K562 (cell line): Measurements from ENCODE around the gene TBPL2. TPM values are rescaled to one million over a fixed set of nuclear protein-coding genes. Genes with fewer than 3 reads are reported as not detected.

Experiments used
- ATAC-seq: fragments of 200-7000 bp; cut with Tn5 transposase; 3 replicates; pipeline ENCODE4 v1.9.1; 2020; ENCODE audit warnings: moderate library complexity
- BruUV-seq: library from RNA; stranded (reverse); fragments of 400-500 nt; replicated peaks from 2 replicates; lab custom pipeline; 2021; lab: Mats Ljungman, UMichigan
- CTCF ChIA-PET: fragments of 300-600 bp; formaldehyde crosslinking; extraction: SDS; loops from one replicate; lab custom pipeline; 2021; ENCODE audit warnings: low intra/inter-chr PET ratio; lab: Yijun Ruan, JAX
- POLR2A ChIA-PET: fragments of 300-600, 350-650 bp; sonication (Branson Sonifier 250); formaldehyde crosslinking; extraction: SDS; loops from one replicate; lab custom pipeline; 2021; ENCODE audit warnings: antibody characterized with exemption, inconsistent platforms; lab: Yijun Ruan, JAX
- DNase-seq, 4 experiments: peaks; one replicate each; pipeline versions ENCODE4 v3.0.0 to v3.0.0-alpha.2; 2011 to 2018; ENCODE audit warnings: low spot score in 3 of 4, mixed read lengths in 3 of 4; ENCODE audit errors: extremely low read depth in 1 of 4
- FAIRE-seq: peaks from 2 replicates; lab custom pipeline; 2011; peaks lifted over from hg19 to GRCh38; lab: Jason Lieb, UNC
- H2AFZ ChIP-seq: 2 replicates; pipeline ENCODE4 v1.6.0; 2011; ENCODE audit warnings: low read depth, low read length, control low read depth, inconsistent platforms
- H3K27ac ChIP-seq: fragments of 200-600 bp; 3 replicates; pipeline ENCODE4 v1.8.0; 2011; ENCODE audit warnings: low read depth, mild to moderate bottlenecking, control low read depth, inconsistent platforms, low read length, moderate library complexity, mixed read lengths; ENCODE audit errors: extremely low read depth
- H3K27me3 ChIP-seq, 2 experiments: fragments of 300-600 bp in 1 of 2; 2 replicates in 1 of 2; 3 replicates in 1 of 2; pipeline versions ENCODE4 v1.6.0 to v1.8.0; 2011; ENCODE audit warnings: inconsistent platforms in 2 of 2, low read length in 2 of 2, mild to moderate bottlenecking in 1 of 2, mixed read lengths in 1 of 2, moderate library complexity in 1 of 2; ENCODE audit not compliant: control insufficient read depth in 2 of 2, insufficient read depth in 2 of 2
- H3K36me3 ChIP-seq: fragments of 300-600 bp; 3 replicates; pipeline ENCODE4 v1.8.0; 2011; ENCODE audit warnings: mild to moderate bottlenecking, low read length, inconsistent platforms; ENCODE audit not compliant: control insufficient read depth, insufficient read depth
- H3K4me1 ChIP-seq, 2 experiments: fragments of 200-600 bp in 1 of 2; replicated peaks in 1 of 2; 2 replicates in 1 of 2; 3 replicates in 1 of 2; pipeline versions ENCODE4 v1.5.1 to v1.8.0; 2011; ENCODE audit warnings: inconsistent platforms in 2 of 2, low read length in 2 of 2, mild to moderate bottlenecking in 1 of 2, mixed read lengths in 1 of 2, moderate library complexity in 1 of 2; ENCODE audit not compliant: control insufficient read depth in 2 of 2, insufficient read depth in 2 of 2
- H3K4me2 ChIP-seq: 2 replicates; pipeline ENCODE4 v1.6.1; 2011; ENCODE audit warnings: low read length, control low read depth, inconsistent platforms, mixed read lengths; ENCODE audit not compliant: insufficient read depth
- H3K4me3 ChIP-seq: fragments of 200-600 bp; sonication (generic), shearing (Covaris generic); 2 replicates; pipeline ENCODE4 v1.5.1; 2016; ENCODE audit warnings: control low read depth, inconsistent platforms
- H3K79me2 ChIP-seq: fragments of 200-600 bp; 3 replicates; pipeline ENCODE4 v1.8.0; 2011; ENCODE audit warnings: low read length, inconsistent platforms; ENCODE audit not compliant: control insufficient read depth, insufficient read depth
- H3K9ac ChIP-seq, 2 experiments: 2 replicates each; pipeline versions ENCODE4 v1.6.0 to v1.6.1; 2011; ENCODE audit warnings: low read depth in 2 of 2, low read length in 2 of 2, control low read depth in 1 of 2, inconsistent platforms in 1 of 2, mild to moderate bottlenecking in 1 of 2, mixed read lengths in 1 of 2; ENCODE audit not compliant: insufficient read depth in 1 of 2
- H3K9me1 ChIP-seq: one replicate; pipeline ENCODE4 v1.6.0; 2011; ENCODE audit warnings: inconsistent platforms, mild to moderate bottlenecking, low read length, moderate library complexity; ENCODE audit not compliant: control insufficient read depth, insufficient read depth
- H3K9me3 ChIP-seq: replicated peaks from 2 replicates; pipeline ENCODE4 v1.5.1; 2011; ENCODE audit warnings: low read depth, low read length, inconsistent platforms; ENCODE audit not compliant: control insufficient read depth, insufficient read depth
- H4K20me1 ChIP-seq: replicated peaks from 2 replicates; pipeline ENCODE4 v1.6.1; 2011; ENCODE audit warnings: low read length, inconsistent platforms, mixed read lengths; ENCODE audit not compliant: control insufficient read depth, insufficient read depth
- ARID1B ChIP-seq: fragments of 450-650 bp; IDR thresholded peaks from 2 replicates; pipeline ENCODE4 v1.6.1; 2016; ENCODE audit warnings: antibody characterized with exemption, mild to moderate bottlenecking, inconsistent platforms
- CBFA2T3 ChIP-seq: fragments of 450-650 bp; IDR thresholded peaks from 2 replicates; pipeline ENCODE4 v1.6.1; 2017
- EP400 ChIP-seq: fragments of 450-650 bp; IDR thresholded peaks from 2 replicates; pipeline ENCODE4 v1.6.1; 2017; ENCODE audit warnings: antibody characterized with exemption, mild to moderate bottlenecking, moderate library complexity
- FOSL1 ChIP-seq: fragments of 200-800 bp; sonication (Bioruptor generic); conservative IDR thresholded peaks from 2 replicates; pipeline ENCODE4 v1.6.1; 2016; ENCODE audit warnings: missing genetic modification characterization, missing compliant biosample characterization
- JUND ChIP-seq, 2 experiments: IDR thresholded peaks; 2 replicates in 1 of 2; 3 replicates in 1 of 2; pipeline ENCODE4 v1.6.1; 2011; ENCODE audit warnings: borderline replicate concordance in 2 of 2, low read depth in 2 of 2, low read length in 2 of 2, improper control_type of control experiment in 1 of 2, missing biosample characterization in 1 of 2, missing genetic modification characterization in 1 of 2, missing genetic modification reagents in 1 of 2
- KDM1A ChIP-seq, 2 experiments: fragments of 450-650 bp; IDR thresholded peaks; 2 replicates each; pipeline ENCODE4 v1.6.1; 2016; ENCODE audit warnings: mild to moderate bottlenecking in 2 of 2
- LEF1 ChIP-seq: fragments of 450-650 bp; IDR thresholded peaks from 2 replicates; pipeline ENCODE4 v1.6.1; 2016; ENCODE audit warnings: mild to moderate bottlenecking
- NCOR1 ChIP-seq: fragments of 450-650 bp; IDR thresholded peaks from 2 replicates; pipeline ENCODE4 v1.6.1; 2016; ENCODE audit warnings: mild to moderate bottlenecking, moderate library complexity
- RFX1 ChIP-seq: fragments of 450-650 bp; IDR thresholded peaks from 2 replicates; pipeline ENCODE4 v1.6.1; 2016; ENCODE audit warnings: mild to moderate bottlenecking, moderate library complexity
- TARDBP ChIP-seq: fragments of 450-650 bp; IDR thresholded peaks from 2 replicates; pipeline ENCODE4 v1.6.1; 2016
- TEAD4 ChIP-seq, 2 experiments: sonication (generic) in 1 of 2; formaldehyde crosslinking in 1 of 2; IDR thresholded peaks; 2 replicates each; pipeline versions ENCODE4 v1.6.1 to v1.8.0; 2012 to 2022; ENCODE audit warnings: borderline replicate concordance in 1 of 2, inconsistent platforms in 1 of 2, low read length in 1 of 2, mild to moderate bottlenecking in 1 of 2, missing genetic modification reagents in 1 of 2
- XRCC5 ChIP-seq: fragments of 200-400 bp; formaldehyde crosslinking; IDR thresholded peaks from 2 replicates; pipeline ENCODE4 v1.6.1; 2017; ENCODE audit warnings: low read depth, mild to moderate bottlenecking, low read length
- ZNF133 ChIP-seq: fragments of 250-450 bp; sonication (Bioruptor Pico); IDR thresholded peaks from 2 replicates; pipeline ENCODE4 v1.4.0; 2020; ENCODE audit warnings: mild to moderate bottlenecking
- ZNF699 ChIP-seq: fragments of 250-450 bp; sonication (Bioruptor Pico); IDR thresholded peaks from 2 replicates; pipeline ENCODE4 v1.8.0; 2021; ENCODE audit warnings: mild to moderate bottlenecking, moderate library complexity; ENCODE audit not compliant: insufficient replicate concordance
- in situ Hi-C: fragments of 300-500 bp; cut with MboI; formaldehyde crosslinking; loops from 4 replicates; pipeline ENCODE4 v1.15.0; 2018; ENCODE audit warnings: inconsistent platforms, mixed read lengths
- intact Hi-C: fragments of 100-400 bp; cut with micrococcal nuclease; formaldehyde crosslinking; loops from 2 replicates; pipeline ENCODE4 v1.14.2; 2022
- polyA plus RNA-seq, 8 experiments: library from polyadenylated mRNA; depleted of rRNA in 4 of 8; stranded (reverse) in 5 of 8; unstranded in 3 of 8; fragments of >200 nt; fragmentation: Nextera tagmentation in 2 of 8; fragmentation: Illumina TruSeq in 1 of 8; extraction: Ambion mirVana in 2 of 8; extraction: Trizol in 1 of 8; gene quantifications; 2 replicates each; pipeline versions ENCODE4 v1.2.1 to v1.2.3, GENCODE V29; 2011 to 2014; ENCODE audit warnings: inconsistent platforms in 1 of 8, missing spikeins in 1 of 8
- total RNA-seq, 7 experiments: library from RNA; depleted of rRNA in 6 of 7; stranded (reverse); fragments of >200 nt in 6 of 7; fragmentation: Illumina TruSeq in 2 of 7; extraction: Trizol in 2 of 7; gene quantifications; 2 replicates each; pipeline versions ENCODE4 v1.2.1 to v1.2.3, GENCODE V29; 2011 to 2021; ENCODE audit warnings: low replicate concordance in 1 of 7
- TF ChIP-seq, protein P1 (sequence below): sonication (generic); formaldehyde crosslinking; IDR thresholded peaks from 2 replicates; pipeline ENCODE4 v1.8.0; 2022; ENCODE audit warnings: mild to moderate bottlenecking, missing genetic modification reagents
- TF ChIP-seq, protein P2 (sequence below), 2 experiments: fragments of 450-650 bp; IDR thresholded peaks; 2 replicates each; pipeline ENCODE4 v1.6.1; 2018; ENCODE audit warnings: mild to moderate bottlenecking in 2 of 2, low read depth in 1 of 2; ENCODE audit not compliant: partially characterized antibody in 2 of 2

TBPL2 gene
- total and polyA plus RNA-seq, 9 of the 15 experiments (the other 6 are each of a cell fraction or from before 2014, with no cell fraction given): not detected

DNA sequence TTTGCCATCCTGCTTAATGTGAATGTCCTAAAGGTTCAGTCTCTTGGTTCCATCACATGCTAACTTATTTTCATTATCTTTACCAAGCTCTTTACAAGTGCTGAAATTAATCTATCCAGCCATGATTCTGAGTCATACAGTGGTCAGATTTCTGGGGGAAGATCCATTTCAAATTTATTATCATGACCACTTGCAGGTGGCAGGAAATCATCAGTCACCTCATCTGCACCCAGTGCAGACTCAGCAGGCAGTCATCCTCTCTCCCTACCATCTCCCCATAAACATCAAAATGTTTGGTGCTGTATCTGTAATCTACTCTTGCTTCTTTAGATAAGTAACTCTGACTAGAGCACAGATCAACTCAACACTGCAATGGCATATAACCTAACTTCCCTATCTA, 52.3 kb downstream of the TBPL2 start:
- ATAC-seq (no peak), FAIRE-seq (no peak), DNase-seq (no peak)
- H3K27me3 ChIP-seq: no peaks in the 10 kb centered on the region
- H3K4me3 ChIP-seq: no peak overlapping the region
- ChIA-PET POLR2A (no interaction called here), CTCF (no interaction called here)
- peaks cover 15 to 55% of the 10 kb centered on the region in 2 experiments for H3K4me1 ChIP-seq
- BruUV-seq: no TSS peak
- no peak overlapping the region for H2AFZ ChIP-seq
- H3K79me2 ChIP-seq: no peaks in the 10 kb centered on the region
- intact Hi-C loops (no loop called here), in situ Hi-C loops (no loop called here)
- H3K4me2 ChIP-seq: no peak overlapping the region
- no peaks in the 10 kb centered on the region for H4K20me1 ChIP-seq
- H3K36me3 ChIP-seq: peaks cover 8% of the 10 kb centered on the region; the same call in 2 of the 3 replicates
- H3K9ac ChIP-seq: no peak overlapping the region
- H3K9me3 ChIP-seq: no peaks in the 10 kb centered on the region
- no peaks in the 10 kb centered on the region for H3K9me1 ChIP-seq
- no peak overlapping the region for H3K27ac ChIP-seq
- TF ChIP-seq TARDBP: no peak
- TF ChIP-seq ARID1B: peak; percentile 50; the same call in 1 of the 2 replicates
- peak; percentile 32; the same call in 1 of the 2 replicates for TF ChIP-seq NCOR1
- TF ChIP-seq, protein P1, sequence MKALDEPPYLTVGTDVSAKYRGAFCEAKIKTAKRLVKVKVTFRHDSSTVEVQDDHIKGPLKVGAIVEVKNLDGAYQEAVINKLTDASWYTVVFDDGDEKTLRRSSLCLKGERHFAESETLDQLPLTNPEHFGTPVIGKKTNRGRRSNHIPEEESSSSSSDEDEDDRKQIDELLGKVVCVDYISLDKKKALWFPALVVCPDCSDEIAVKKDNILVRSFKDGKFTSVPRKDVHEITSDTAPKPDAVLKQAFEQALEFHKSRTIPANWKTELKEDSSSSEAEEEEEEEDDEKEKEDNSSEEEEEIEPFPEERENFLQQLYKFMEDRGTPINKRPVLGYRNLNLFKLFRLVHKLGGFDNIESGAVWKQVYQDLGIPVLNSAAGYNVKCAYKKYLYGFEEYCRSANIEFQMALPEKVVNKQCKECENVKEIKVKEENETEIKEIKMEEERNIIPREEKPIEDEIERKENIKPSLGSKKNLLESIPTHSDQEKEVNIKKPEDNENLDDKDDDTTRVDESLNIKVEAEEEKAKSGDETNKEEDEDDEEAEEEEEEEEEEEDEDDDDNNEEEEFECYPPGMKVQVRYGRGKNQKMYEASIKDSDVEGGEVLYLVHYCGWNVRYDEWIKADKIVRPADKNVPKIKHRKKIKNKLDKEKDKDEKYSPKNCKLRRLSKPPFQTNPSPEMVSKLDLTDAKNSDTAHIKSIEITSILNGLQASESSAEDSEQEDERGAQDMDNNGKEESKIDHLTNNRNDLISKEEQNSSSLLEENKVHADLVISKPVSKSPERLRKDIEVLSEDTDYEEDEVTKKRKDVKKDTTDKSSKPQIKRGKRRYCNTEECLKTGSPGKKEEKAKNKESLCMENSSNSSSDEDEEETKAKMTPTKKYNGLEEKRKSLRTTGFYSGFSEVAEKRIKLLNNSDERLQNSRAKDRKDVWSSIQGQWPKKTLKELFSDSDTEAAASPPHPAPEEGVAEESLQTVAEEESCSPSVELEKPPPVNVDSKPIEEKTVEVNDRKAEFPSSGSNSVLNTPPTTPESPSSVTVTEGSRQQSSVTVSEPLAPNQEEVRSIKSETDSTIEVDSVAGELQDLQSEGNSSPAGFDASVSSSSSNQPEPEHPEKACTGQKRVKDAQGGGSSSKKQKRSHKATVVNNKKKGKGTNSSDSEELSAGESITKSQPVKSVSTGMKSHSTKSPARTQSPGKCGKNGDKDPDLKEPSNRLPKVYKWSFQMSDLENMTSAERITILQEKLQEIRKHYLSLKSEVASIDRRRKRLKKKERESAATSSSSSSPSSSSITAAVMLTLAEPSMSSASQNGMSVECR (CRISPR knock-in tag): no peak
- TF ChIP-seq EP400: no peak
- 0 out of 2 replicates have a peak, but pooled peaks have one; percentile 24 for TF ChIP-seq JUND (IDR thresholded peaks at IDR 0.05; ENCODE audit: borderline replicate concordance, low read depth, low read length)
- no peak for TF ChIP-seq JUND (tag; IDR thresholded peaks at IDR 0.05; ENCODE audit: borderline replicate concordance, low read depth, low read length)
- no peak for TF ChIP-seq ZNF133 (CRISPR knock-in tag)
- peak; percentile 25; the same call in 1 of the 2 replicates for TF ChIP-seq TEAD4 (IDR thresholded peaks at IDR 0.05; ENCODE audit: low read length)
- TF ChIP-seq TEAD4 (CRISPR knock-in tag; IDR thresholded peaks at IDR 0.05; ENCODE audit: borderline replicate concordance): no peak
- TF ChIP-seq, protein P2, sequence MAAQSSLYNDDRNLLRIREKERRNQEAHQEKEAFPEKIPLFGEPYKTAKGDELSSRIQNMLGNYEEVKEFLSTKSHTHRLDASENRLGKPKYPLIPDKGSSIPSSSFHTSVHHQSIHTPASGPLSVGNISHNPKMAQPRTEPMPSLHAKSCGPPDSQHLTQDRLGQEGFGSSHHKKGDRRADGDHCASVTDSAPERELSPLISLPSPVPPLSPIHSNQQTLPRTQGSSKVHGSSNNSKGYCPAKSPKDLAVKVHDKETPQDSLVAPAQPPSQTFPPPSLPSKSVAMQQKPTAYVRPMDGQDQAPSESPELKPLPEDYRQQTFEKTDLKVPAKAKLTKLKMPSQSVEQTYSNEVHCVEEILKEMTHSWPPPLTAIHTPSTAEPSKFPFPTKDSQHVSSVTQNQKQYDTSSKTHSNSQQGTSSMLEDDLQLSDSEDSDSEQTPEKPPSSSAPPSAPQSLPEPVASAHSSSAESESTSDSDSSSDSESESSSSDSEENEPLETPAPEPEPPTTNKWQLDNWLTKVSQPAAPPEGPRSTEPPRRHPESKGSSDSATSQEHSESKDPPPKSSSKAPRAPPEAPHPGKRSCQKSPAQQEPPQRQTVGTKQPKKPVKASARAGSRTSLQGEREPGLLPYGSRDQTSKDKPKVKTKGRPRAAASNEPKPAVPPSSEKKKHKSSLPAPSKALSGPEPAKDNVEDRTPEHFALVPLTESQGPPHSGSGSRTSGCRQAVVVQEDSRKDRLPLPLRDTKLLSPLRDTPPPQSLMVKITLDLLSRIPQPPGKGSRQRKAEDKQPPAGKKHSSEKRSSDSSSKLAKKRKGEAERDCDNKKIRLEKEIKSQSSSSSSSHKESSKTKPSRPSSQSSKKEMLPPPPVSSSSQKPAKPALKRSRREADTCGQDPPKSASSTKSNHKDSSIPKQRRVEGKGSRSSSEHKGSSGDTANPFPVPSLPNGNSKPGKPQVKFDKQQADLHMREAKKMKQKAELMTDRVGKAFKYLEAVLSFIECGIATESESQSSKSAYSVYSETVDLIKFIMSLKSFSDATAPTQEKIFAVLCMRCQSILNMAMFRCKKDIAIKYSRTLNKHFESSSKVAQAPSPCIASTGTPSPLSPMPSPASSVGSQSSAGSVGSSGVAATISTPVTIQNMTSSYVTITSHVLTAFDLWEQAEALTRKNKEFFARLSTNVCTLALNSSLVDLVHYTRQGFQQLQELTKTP (IDR thresholded peaks at IDR 0.05; ENCODE audit: low read depth in 1 of 2, partially characterized antibody in 2 of 2): no peak
- no peak for TF ChIP-seq LEF1
- no peak for TF ChIP-seq XRCC5
- peak; percentile 16 to 43; a peak in 1 of 4 replicates for TF ChIP-seq KDM1A (IDR thresholded peaks at IDR 0.05)
- peak; percentile 74 for TF ChIP-seq CBFA2T3
- TF ChIP-seq ZNF699: no peak
- TF ChIP-seq RFX1: no peak
- peak; percentile 74 for TF ChIP-seq FOSL1
